NCI-H446 (cell line): ENCODE measurements around the gene NLRC5.
"Not testable (repeated sequence)": the region's sequence is repeated elsewhere in the genome, so short reads cannot be mapped to it uniquely, and the experiment has no call there.

ENCODE experiments used
- DNase-seq, 2 experiments: peaks; one replicate each; lab custom pipeline; 2025; lab: John Stamatoyannopoulos, UW

The NLRC5 gene

GRCh38 chr16:56964243-56965148 is 24.9 kb upstream of the NLRC5 start:
- peak in 1 of 2 experiments; percentile 17 for DNase-seq

DNA sequence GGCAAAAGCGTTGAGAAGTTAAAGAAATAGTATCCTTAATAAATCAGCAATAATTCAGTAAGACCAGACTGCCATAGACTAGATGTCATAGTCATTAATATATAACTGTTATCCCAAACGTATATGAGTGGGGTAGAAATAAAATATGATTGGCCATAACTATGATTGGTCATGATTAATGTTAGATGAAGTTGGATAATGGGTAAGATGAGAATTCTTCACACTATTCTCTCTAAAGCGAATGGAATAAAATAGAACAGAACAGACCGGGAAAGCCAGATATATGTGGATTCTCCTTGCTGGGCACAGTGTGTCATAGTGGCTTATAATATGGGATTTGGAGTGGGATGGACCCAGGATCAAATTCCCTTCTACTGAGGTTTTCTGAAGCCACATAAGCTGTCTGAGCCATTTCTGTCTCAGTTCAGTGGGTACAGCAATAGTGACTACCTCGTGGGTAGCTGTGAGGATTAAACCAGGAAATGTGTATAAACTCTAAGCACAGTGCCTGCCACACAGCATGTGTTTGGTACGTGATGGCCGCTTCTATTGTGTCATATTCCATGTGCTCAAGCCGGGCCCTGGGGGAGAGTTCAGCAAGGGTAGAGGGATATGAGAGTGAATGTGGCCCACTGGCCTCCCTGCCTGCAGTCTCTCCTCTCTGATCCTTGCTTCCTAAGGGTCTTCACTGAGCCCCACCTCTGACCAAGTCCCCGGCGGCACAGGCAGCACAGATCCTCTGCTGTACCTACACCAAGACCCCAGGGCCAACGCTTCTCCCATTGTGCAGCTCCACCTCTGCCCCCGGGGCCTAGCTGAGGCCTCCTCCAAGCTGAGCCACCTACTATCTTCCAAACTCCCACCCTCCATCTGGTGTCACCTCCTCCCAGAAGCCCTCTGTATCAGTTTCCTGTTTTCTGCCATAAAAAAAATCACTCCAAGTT is 23.9 kb upstream of the NLRC5 start:
- no peak for DNase-seq

DNA sequence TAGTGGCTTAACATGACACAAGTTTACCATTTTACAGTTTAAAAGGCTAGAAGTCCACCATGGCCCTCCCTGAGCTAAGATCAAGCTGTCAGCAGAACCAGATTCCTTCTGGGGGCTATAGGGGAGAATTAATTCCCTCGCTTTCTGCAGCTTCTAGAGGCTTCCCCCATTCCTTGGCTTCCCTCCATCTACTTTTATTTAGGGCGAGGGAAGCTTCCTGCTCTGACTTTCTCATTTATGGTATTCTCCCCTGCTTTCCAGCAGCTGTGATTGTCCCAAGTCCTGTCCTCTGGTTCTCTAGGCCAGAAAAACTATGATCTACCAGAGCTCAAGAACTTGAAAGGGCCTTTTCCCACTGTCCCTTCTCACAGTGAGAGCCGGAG is 23.3 kb upstream of the NLRC5 start:
- no peak for DNase-seq

GRCh38 chr16:56967733-56968132 is 21.6 kb upstream of the NLRC5 start:
- DNase-seq: no peak

DNA sequence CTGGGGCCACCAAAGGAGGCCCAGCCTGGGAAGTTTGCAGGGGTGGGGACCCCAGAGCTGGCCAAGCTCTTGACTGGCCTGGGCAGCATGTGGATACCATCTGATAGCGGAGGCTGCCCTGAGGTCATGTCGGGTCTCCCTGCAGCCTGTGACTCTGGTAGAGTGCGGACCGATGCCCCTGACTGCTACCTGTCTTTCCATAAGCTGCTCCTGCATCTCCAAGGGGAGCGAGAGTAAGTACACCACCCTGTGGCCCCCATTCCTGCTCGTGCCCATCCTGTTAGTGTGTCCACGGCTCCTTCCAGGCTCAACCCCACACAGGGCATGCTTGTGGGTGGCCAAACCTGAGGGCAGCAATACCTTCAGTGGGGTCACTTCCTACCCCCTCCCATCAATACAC is 19.6 kb upstream of the NLRC5 start:
- DNase-seq: no peak

- DNase-seq: no peak
Measured at GRCh38 chr16:56970934-56971767, 18.2 kb upstream of the NLRC5 start.

- DNase-seq: no peak
Measured at GRCh38 chr16:56971768-56972043, 17.7 kb upstream of the NLRC5 start.

DNA sequence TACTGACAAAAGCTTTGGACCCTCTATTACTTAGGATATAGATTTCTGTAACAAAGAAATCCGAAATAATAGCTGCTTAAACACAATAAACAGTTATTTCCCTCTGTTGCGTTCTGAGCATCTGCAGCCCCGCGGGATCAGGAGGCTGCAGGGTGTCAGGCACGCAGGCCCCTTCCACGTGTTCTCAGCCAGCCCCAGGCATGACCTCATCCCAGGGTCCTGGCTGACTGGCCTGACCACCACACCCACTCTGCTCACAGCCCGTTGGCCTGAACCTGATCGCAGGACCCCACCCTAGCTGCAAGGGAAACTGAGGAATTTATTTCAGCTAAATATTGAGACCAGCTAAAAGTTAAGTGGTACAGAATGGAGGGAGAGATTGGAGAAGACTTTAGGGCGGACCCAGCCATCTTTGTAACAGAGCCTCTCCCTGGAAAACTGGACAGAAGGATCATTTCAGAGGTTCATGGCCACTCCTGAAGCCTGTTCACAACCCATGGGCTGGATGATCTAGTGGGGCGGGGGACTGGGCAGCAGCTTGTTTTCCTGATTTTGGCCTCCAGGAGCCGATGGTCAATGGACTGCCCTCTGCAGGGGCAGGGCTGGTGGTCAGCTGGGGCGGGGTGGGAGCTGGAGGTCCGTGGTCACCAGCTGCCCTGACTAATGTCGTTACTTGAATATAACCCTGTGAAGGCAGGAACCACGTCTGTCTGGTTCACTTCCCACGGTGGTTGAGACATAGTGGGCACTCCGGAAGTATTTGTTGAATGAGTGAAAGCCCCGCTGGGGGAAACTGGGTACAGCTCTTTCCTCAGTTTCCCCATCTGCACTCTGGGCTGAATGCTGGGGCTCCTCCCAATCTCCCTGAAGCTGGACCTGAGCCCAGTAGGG is 16.7 kb upstream of the NLRC5 start:
- DNase-seq: no peak

- DNase-seq: no peak
Measured at GRCh38 chr16:56973294-56973689, 16.1 kb upstream of the NLRC5 start.

- not testable (repeated sequence) for DNase-seq
Measured at GRCh38 chr16:56973899-56974298, 15.5 kb upstream of the NLRC5 start.

DNA sequence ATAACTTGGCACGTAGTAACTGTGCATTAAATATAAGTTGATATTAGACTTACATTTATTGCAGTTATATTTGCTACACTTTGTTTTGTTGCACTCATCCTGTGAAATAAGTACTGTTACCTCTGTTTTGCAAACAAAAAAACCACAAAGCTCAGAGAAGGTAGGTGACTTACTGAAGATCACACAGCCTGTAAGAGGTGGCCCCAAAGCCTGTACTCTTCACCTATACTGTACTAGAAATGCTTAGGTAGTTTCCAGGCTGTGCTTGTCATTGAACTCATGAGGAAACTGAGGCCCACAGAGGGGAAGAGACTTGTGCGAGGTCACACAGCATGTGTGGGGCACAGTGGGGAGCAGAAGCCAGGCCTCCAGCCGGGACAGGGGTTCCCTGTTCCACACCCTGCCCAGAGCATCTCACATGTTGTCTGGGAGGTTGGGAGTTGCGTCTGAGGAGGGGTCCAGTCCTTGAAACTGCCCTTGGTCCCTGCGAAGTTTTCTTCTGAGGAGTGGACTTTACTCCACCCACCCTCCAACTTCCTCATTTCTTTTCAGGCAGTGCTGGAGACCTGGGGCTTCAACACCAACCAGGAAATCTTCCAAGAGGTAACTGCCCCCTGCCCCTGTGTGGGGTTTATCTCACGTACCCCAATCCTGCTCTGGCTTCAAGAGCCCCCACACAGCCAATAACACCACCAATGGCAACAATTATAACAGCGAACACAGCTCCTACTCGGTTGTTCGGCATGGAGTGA is 14.6 kb upstream of the NLRC5 start:
- DNase-seq: no peak

DNA sequence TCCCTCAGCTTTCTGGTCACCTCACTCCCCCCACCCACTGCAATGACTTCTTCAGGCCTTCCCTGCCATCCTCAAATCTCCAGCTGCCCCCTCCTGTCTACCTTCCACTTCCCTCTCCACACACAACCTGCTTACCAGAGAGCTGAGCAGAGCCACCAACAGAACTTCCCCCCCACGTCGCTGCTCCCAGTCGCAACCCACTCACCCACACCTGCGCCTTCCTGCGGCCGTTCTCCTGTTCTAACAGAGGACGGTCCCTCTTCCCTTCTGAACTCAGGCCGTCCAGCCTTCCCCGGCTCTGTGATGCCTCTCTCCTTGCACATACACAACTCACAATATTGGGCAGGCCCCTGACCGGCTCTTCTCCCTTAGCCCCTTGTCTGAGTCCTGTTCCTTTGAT is 13.6 kb upstream of the NLRC5 start:
- DNase-seq: no peak

GRCh38 chr16:56977216-56977615 is 12.1 kb upstream of the NLRC5 start:
- no peak for DNase-seq

- DNase-seq: no peak
Measured at GRCh38 chr16:56977823-56978430, 11.4 kb upstream of the NLRC5 start.

DNA sequence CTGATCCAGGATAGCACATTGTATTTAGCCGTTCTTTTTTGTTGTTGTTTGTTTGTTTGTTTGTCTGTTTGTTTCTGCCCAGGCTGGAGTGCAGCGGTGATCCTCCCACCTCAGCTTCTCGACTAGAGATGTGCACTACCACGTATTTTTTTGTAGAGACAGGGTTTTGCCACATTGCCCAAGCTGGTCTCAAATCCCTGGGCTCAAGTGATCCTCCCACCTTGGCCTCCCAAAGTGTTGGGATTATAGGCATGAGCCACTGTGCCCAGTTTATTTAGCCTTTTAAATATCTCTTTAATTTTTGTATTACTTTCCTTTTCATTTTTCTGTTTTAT is 9.2 kb upstream of the NLRC5 start:
- DNase-seq: no peak

DNA sequence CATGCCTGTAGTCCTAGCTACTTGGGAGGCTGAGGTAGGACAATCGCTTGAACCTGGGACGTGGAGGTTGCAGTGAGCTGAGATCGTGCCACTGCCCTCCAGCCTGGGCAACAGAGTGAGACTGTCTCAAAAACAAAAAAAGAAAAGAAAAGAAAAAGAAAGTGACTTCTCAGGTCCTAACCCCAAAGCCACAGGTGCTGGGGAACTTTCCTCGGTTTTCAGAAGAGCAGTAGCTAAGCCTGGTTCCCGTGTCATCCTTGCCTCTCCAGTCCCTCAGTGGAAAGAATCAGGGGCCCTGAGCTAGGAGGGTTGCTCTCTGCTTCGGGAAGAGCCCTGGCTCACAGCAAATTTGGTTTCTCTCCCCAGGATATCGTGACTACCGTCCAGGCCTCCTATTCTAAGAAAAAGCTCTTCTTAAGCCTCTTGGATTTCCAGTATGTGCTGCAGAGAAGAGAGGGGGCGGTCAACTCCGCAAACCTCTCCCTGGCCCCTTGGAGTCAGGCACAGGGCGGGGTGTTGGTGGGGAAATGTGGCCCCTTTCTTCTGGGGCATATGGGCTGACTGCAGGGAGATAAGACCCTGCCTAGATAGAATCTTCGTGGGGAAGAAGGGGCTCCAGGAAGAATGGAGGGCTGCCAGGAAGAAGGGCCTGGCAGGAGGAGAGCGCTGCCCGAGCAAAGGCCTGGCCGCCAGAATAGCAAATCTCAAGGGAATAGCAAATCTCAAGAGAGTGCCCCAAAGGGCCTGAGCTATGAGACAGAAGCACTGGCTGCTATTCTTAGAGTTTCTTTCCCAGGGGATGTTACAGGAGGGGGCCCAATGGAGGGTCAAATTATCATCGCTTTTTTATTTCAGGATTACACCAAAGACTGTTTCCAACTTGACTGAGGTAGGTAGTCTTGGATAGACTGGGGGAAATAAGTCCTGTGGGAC is 8.3 kb upstream of the NLRC5 start:
- DNase-seq: no peak

DNA sequence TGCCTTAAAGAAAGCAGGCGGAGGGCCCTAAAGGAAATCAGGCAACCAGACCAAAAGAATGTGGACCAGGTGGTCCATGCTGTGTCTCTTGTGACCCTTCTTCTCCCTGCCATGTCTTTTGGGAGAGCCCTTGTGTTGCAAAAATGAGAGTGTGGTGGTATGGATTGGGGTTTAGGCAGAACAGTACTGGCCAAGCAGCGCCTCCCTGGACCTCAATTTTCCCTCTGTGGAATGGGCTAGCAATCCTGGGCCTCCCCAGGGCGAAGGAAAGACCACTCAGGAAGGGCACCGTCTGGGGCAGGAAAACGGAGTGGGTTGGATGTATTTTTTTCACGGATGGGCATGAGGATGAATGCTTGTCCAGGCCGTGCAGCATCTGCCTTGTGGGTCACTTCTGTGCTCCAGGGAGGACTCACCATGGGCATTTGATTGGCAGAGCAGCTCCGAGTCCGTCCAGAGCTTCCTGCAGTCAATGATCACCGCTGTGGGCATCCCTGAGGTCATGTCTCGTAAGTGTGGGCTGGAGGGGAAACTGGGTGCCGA is 7.6 kb upstream of the NLRC5 start:
- DNase-seq: no peak

DNA sequence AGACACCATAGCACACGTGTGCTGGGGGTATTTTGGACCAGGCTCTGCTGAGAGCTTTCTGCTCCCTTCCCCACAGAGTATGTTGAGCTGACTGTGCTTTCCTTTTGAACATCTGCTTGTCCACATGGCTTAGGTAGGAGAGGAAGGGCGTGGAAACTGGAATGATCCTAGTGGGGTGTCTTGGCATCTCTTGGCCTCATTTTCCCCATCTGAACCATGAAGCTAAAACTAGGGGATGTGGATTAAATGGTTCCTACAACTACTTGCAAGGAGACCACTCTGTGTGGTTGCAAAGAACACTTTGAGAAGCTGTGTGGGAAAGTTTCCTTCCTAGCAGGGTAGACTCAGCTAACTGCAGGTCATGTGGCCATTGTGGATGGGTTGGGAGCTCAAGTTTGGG is 6.7 kb upstream of the NLRC5 start:
- no peak for DNase-seq
